Midbrain (tissue), 1 donor: ENCODE data around the gene EPC2.
"Not testable (repeated sequence)": the region's sequence is repeated elsewhere in the genome, so short reads cannot be mapped to it uniquely, and the experiment has no call there.

ENCODE experiments used
- DNase-seq: peaks from one replicate; lab custom pipeline; 2025; lab: John Stamatoyannopoulos, UW

EPC2 gene

GRCh38 chr2:148721991-148722777, 77.6 kb downstream of the EPC2 start:
- DNase-seq, result no peak

GRCh38 chr2:148725564-148725963, 81.0 kb downstream of the EPC2 start:
- no peak for DNase-seq

GRCh38 chr2:148726228-148726627, 81.7 kb downstream of the EPC2 start:
- no peak for DNase-seq

- DNase-seq, result no peak
These were observed 85.5 kb downstream of the EPC2 start for GRCh38 chr2:148730085-148730484.

GRCh38 chr2:148737742-148738141, 93.2 kb downstream of the EPC2 start:
- no peak for DNase-seq

GRCh38 chr2:148739454-148740105, 95.0 kb downstream of the EPC2 start:
- DNase-seq, result no peak

GRCh38 chr2:148742373-148742772, 97.8 kb downstream of the EPC2 start:
- DNase-seq, result no peak

- no peak for DNase-seq
These were observed 100.8 kb downstream of the EPC2 start for GRCh38 chr2:148745151-148745851.

- DNase-seq, result no peak
These were observed 102.4 kb downstream of the EPC2 start for GRCh38 chr2:148746973-148747372.

- DNase-seq, result no peak
These were observed 107.4 kb downstream of the EPC2 start for GRCh38 chr2:148751907-148752306.

GRCh38 chr2:148752977-148753376, 108.4 kb downstream of the EPC2 start:
- no peak for DNase-seq

GRCh38 chr2:148754864-148755263, 110.3 kb downstream of the EPC2 start:
- DNase-seq, result no peak

- DNase-seq, result no peak
These were observed 111.9 kb downstream of the EPC2 start for GRCh38 chr2:148756292-148756975.

- DNase-seq, result no peak
These were observed 120.3 kb downstream of the EPC2 start for GRCh38 chr2:148764815-148765214.

GRCh38 chr2:148770047-148770446, 125.5 kb downstream of the EPC2 start:
- DNase-seq, result no peak

GRCh38 chr2:148781544-148781943, 137.0 kb downstream of the EPC2 start:
- DNase-seq, result no peak

GRCh38 chr2:148789059-148789458, 144.5 kb downstream of the EPC2 start:
- DNase-seq, result no peak

- not testable (repeated sequence) for DNase-seq
These were observed 145.6 kb downstream of the EPC2 start for GRCh38 chr2:148790172-148790571.

GRCh38 chr2:148794558-148794957, 150.0 kb downstream of the EPC2 start:
- DNase-seq, result no peak

- no peak for DNase-seq
These were observed 152.4 kb downstream of the EPC2 start for GRCh38 chr2:148796735-148797512.

- DNase-seq, result no peak
These were observed 158.1 kb downstream of the EPC2 start for GRCh38 chr2:148802448-148803220.
